Measurements from ENCODE around the gene C9orf153.

- TF ChIP-seq CTCF (IDR thresholded peaks at IDR 0.05) (no peak), ZFX (IDR thresholded peaks at IDR 0.05; ENCODE audit: borderline replicate concordance) (no peak)
These were observed 6.6 kb downstream of the C9orf153 start for GRCh38 chr9:86252870-86253269.

All from 22Rv1 (cell line).